Activated CD4-positive, alpha-beta T cell treated with anti-CD3 and anti-CD28 coated beads, Interleukin-2, amount 10 ng/mL, durations not matched to agents 7 days and 5 days (primary cell): ENCODE measurements around the gene UHRF1. TPM values are rescaled to one million over a fixed set of nuclear protein-coding genes. Genes with fewer than 3 reads are reported as not detected.

Experiments
- CTCF ChIA-PET: fragments of 350-600 bp; sonication (Branson Sonifier 250); formaldehyde crosslinking; loops from one replicate; lab custom pipeline; 2021; ENCODE audit warnings: antibody characterized with exemption; lab: Charles Lee
- POLR2A ChIA-PET: fragments of 350-600 bp; sonication (Branson Sonifier 250); formaldehyde crosslinking; loops from one replicate; lab custom pipeline; 2021; ENCODE audit warnings: antibody characterized with exemption; lab: Charles Lee
- DNase-seq: peaks from one replicate; pipeline ENCODE4 v3.0.0-alpha.2; 2020
- H3K27ac Mint-ChIP-seq: one replicate; pipeline ENCODE4 v1.8.0; 2021; ENCODE audit warnings: mild to moderate bottlenecking, moderate library complexity, mixed read lengths
- H3K27me3 Mint-ChIP-seq: one replicate; pipeline ENCODE4 v1.8.0; 2021; ENCODE audit warnings: mixed read lengths
- H3K36me3 Mint-ChIP-seq: one replicate; pipeline ENCODE4 v1.8.0; 2021; ENCODE audit warnings: low read depth, mixed read lengths
- H3K4me1 Mint-ChIP-seq: one replicate; pipeline ENCODE4 v1.8.0; 2021; ENCODE audit warnings: mixed read lengths
- H3K4me3 Mint-ChIP-seq: one replicate; pipeline ENCODE4 v1.8.0; 2021; ENCODE audit warnings: mild to moderate bottlenecking, moderate library complexity, mixed read lengths
- H3K9me3 Mint-ChIP-seq: one replicate; pipeline ENCODE4 v1.8.0; 2021; ENCODE audit warnings: mixed read lengths
- total RNA-seq, 2 experiments: library from RNA; stranded (reverse); gene quantifications; one replicate each; pipeline ENCODE4 v1.2.3, GENCODE V29; 2021

Gene UHRF1
- total RNA-seq, 2 experiments from 2014 or later, result 130 to 141 TPM

- no peak overlapping the region for H3K4me3 Mint-ChIP-seq
- H3K36me3 Mint-ChIP-seq, result peaks cover 4% of the 10 kb centered on the region
- peaks cover 8% of the 10 kb centered on the region for H3K4me1 Mint-ChIP-seq
- no peaks in the 10 kb centered on the region for H3K27me3 Mint-ChIP-seq
- ChIA-PET CTCF (interaction anchor here (0.6 kb wide), 1 partner anchor 639 kb away, joined by 4 read pairs; no protein-coding TSS in a partner anchor), POLR2A (interaction anchor here (0.6 kb wide), 1 partner anchor 126 kb away, joined by 3 read pairs; no protein-coding TSS in a partner anchor)
- no peaks in the 10 kb centered on the region for H3K9me3 Mint-ChIP-seq
- no peak for DNase-seq
- no peak overlapping the region for H3K27ac Mint-ChIP-seq
Observed at GRCh38 chr19:4980838-4981680, 71.8 kb downstream of the UHRF1 start.

- no peaks in the 10 kb centered on the region for H3K9me3 Mint-ChIP-seq
- POLR2A ChIA-PET, result interaction anchor here (0.6 kb wide), 1 partner anchor 127 kb away, joined by 3 read pairs; no protein-coding TSS in a partner anchor
- CTCF ChIA-PET, result no interaction called here
- H3K4me1 Mint-ChIP-seq, result peaks cover 8% of the 10 kb centered on the region
- no peak overlapping the region for H3K27ac Mint-ChIP-seq
- DNase-seq, result no peak
- no peaks in the 10 kb centered on the region for H3K27me3 Mint-ChIP-seq
- H3K4me3 Mint-ChIP-seq, result no peak overlapping the region
- H3K36me3 Mint-ChIP-seq, result no peaks in the 10 kb centered on the region
Observed at GRCh38 chr19:4981681-4981958, 72.3 kb downstream of the UHRF1 start.

- no peak for DNase-seq
- Mint-ChIP-seq H3K4me3 (no peak overlapping the region), H3K4me1 (peaks cover 14% of the 10 kb centered on the region), H3K9me3 (no peaks in the 10 kb centered on the region), H3K27me3 (no peaks in the 10 kb centered on the region), H3K27ac (no peak overlapping the region), H3K36me3 (no peaks in the 10 kb centered on the region)
- ChIA-PET POLR2A (no interaction called here), CTCF (no interaction called here)
Observed at GRCh38 chr19:4983346-4984105, 74.2 kb downstream of the UHRF1 start.

GRCh38 chr19:4984106-4984380 lies 74.7 kb downstream of the UHRF1 start:
- Mint-ChIP-seq H3K4me3 (no peak overlapping the region), H3K4me1 (peaks cover 14% of the 10 kb centered on the region)
- CTCF ChIA-PET, result no interaction called here

DNA sequence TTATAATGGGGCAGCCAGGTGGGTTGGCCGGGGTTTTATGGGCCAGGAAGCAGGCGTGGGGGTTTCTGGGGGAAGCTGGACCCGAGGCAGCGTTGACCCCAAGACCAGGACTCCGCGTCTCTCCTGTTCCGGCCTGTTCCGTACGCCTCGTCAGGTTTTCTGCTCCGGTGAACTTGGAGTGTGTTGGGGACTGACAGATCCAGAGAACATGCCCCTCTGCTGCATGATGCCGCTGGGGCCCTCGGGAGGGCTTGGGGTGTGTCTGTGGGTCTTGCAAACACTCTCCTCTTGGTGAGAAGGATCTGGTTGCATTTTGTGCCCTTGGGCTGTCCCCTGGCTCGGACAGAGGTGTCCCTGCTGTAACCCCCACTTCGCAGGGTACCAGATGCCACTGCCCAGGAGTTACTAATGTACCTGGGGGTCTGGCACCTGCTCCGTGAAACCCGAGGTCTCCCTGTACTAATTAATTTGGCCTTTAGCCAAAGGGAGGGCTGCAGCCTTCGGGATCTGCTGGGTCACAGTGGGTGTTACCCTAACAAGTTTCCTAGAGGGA lies 75.2 kb downstream of the UHRF1 start:
- POLR2A ChIA-PET, result no interaction called here
- CTCF ChIA-PET, result no interaction called here
- DNase-seq, result no peak
- Mint-ChIP-seq H3K27ac (no peak overlapping the region), H3K36me3 (no peaks in the 10 kb centered on the region), H3K27me3 (no peaks in the 10 kb centered on the region), H3K4me1 (peaks cover 11% of the 10 kb centered on the region), H3K9me3 (no peaks in the 10 kb centered on the region), H3K4me3 (no peak overlapping the region)

More at GRCh38 chr19:4984106-4984380, 74.7 kb downstream of the UHRF1 start:
- DNase-seq, result no peak
- Mint-ChIP-seq H3K27me3 (no peaks in the 10 kb centered on the region), H3K36me3 (no peaks in the 10 kb centered on the region), H3K27ac (no peak overlapping the region), H3K9me3 (no peaks in the 10 kb centered on the region)
- POLR2A ChIA-PET, result no interaction called here

DNA sequence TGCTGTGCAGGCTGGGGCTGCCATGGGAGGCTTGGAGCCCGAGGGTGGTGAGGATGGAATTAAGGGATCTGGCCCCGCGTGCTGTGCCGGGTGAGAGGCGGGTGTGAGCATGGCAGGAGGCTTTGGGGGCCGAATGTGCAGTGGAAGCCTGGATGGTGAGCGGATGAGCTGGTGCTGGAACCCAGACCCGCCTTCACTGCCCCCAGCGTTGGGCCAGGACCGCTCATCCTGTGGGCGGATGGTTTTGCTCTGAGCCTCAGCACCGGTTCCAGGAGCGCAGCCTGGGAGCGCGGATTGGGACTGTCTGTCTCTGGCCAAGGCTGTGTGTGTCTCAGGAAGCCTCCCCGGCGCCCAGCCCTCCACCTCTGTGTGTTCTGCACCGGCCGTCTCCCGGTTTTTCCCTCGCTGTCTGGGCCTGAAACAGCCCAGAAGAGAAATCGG lies 76.3 kb downstream of the UHRF1 start:
- Mint-ChIP-seq H3K4me1 (peaks cover 11% of the 10 kb centered on the region), H3K27ac (no peak overlapping the region)

GRCh38 chr19:4986056-4986455 lies 76.8 kb downstream of the UHRF1 start:
- Mint-ChIP-seq H3K4me3 (no peak overlapping the region), H3K27ac (no peak overlapping the region), H3K4me1 (peaks cover 11% of the 10 kb centered on the region), H3K9me3 (no peaks in the 10 kb centered on the region), H3K36me3 (no peaks in the 10 kb centered on the region), H3K27me3 (no peaks in the 10 kb centered on the region)
- ChIA-PET CTCF (interaction anchor here (0.6 kb wide), 1 partner anchor 195 kb away, joined by 4 read pairs; no protein-coding TSS in a partner anchor), POLR2A (no interaction called here)
- DNase-seq, result no peak

More for the DNA sequence above, 76.3 kb downstream of the UHRF1 start:
- Mint-ChIP-seq H3K36me3 (no peaks in the 10 kb centered on the region), H3K9me3 (no peaks in the 10 kb centered on the region), H3K27me3 (no peaks in the 10 kb centered on the region), H3K4me3 (no peak overlapping the region)
- POLR2A ChIA-PET, result no interaction called here
- CTCF ChIA-PET, result no interaction called here
- DNase-seq, result no peak

DNA sequence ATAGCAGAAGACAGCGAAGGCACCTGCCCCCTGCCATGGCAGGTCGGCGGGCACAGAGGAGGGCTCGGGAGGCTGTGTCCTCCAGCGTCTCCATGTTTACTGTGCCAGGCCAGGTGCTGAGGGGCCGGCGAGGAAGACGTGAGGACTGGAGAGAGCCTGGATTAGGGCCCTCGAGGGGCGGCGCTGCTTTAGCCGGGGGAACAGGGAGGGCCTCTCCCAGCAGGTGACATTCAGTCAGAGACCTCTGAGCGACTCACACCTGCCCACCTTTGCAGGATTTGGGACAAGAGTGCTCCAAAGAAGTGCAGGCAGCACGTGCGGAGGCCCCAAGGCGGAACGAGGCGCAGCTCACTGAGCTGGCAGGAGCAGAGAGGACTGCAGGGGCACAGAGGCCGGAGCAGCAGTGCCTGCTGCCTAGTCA lies 77.2 kb downstream of the UHRF1 start:
- CTCF ChIA-PET, result interaction anchor here (0.6 kb wide), 1 partner anchor 196 kb away, joined by 4 read pairs; no protein-coding TSS in a partner anchor
- H3K4me3 Mint-ChIP-seq, result no peak overlapping the region
- H3K36me3 Mint-ChIP-seq, result no peaks in the 10 kb centered on the region
- POLR2A ChIA-PET, result no interaction called here
- no peak for DNase-seq
- peaks cover 11% of the 10 kb centered on the region for H3K4me1 Mint-ChIP-seq
- H3K27me3 Mint-ChIP-seq, result no peaks in the 10 kb centered on the region
- H3K27ac Mint-ChIP-seq, result no peak overlapping the region
- H3K9me3 Mint-ChIP-seq, result no peaks in the 10 kb centered on the region

DNA sequence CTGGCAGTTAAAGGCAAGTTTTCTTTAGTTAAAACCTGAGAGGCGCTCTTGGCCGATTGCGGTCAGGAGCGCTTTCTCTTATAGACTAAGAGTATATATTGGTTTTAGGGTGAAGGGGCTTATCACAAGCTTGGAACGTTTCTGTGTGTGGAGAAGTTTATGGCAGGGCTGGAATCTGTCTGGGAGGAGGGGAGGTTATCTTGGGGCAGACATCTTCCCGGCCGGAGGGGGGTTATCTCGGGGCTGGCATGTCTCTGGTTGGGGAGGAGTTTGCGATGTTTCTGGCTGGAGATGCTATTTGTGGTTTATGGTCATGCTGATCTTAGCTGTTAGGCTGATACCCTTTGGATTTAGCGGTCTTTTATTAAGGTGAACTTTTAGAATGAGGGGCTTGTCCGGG lies 78.0 kb downstream of the UHRF1 start:
- Mint-ChIP-seq H3K27me3 (no peaks in the 10 kb centered on the region), H3K4me1 (peaks cover 8% of the 10 kb centered on the region), H3K9me3 (no peaks in the 10 kb centered on the region), H3K27ac (no peak overlapping the region), H3K36me3 (no peaks in the 10 kb centered on the region), H3K4me3 (no peak overlapping the region)
- ChIA-PET POLR2A (no interaction called here), CTCF (no interaction called here)
- no peak for DNase-seq

DNA sequence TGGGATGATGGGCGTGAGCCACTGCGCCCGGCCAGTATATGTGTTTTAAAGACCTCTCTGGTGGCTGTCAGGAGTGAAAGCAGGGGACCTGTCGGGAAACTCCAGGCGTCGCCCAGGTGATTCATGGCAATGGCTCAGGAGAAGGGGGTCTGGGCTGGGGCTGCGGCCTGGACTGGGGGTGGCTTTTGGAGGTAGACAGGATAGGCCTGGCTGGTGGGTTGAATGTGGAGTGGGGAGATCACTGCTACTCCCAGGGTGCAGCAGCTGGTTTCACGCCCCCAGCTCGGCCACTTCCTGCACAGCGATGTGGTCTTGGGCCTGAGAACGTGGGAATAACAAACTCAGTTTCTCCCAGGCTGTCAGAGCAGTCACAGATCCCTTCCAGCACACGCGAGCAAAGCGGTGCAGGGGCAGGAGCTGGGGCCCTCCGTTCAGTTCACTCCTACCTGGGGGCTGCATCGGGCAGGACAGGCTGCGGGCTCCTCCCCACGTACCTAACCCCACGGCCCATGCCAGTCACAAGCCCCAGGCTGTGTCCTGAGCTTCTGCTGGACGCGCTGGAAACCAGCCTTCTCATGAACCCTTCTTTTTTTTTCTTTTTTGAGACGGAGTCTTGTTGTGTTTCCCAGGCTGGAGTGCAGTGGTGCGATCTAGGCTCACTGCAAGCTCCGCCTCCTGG lies 78.5 kb downstream of the UHRF1 start:
- no peak for DNase-seq
- Mint-ChIP-seq H3K9me3 (no peaks in the 10 kb centered on the region), H3K4me3 (no peak overlapping the region), H3K36me3 (peaks cover 2% of the 10 kb centered on the region), H3K27ac (no peak overlapping the region), H3K27me3 (no peaks in the 10 kb centered on the region), H3K4me1 (peaks cover 8% of the 10 kb centered on the region)
- ChIA-PET POLR2A (no interaction called here), CTCF (interaction anchor here (0.7 kb wide), 1 partner anchor 8 kb away, joined by 3 read pairs; no protein-coding TSS in a partner anchor)

DNA sequence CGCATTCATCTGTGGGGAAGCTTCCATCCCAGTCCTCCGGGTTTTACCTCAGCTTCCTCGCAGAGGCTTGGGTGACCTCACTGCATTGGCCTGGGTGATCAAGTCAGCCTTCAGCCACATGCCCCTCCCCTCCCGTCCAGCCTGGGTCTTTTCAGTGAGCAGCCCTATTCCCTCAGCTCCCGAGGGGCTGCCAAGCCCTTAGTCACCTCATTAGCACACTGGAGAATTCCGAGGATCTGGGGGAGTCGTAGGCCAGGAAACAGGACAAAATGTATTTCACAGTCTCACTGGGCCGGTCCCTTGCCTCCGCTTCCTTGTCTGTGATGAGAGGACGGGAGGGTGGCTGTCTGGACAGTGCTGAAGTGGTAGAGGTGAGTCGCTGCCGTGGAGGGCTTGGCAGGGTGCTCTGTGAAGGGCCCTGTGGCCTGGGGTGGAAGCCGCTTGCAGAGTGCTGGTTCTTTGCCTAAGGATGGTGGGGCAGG lies 79.5 kb downstream of the UHRF1 start:
- no peak overlapping the region for H3K27ac Mint-ChIP-seq
- POLR2A ChIA-PET, result no interaction called here
- CTCF ChIA-PET, result interaction anchor here (0.6 to 1.2 kb wide), 3 partner anchors 9 to 1197 kb away, joined by 3 to 5 read pairs (median 3); no protein-coding TSS in a partner anchor
- H3K36me3 Mint-ChIP-seq, result peaks cover 2% of the 10 kb centered on the region
- H3K27me3 Mint-ChIP-seq, result no peaks in the 10 kb centered on the region
- no peak overlapping the region for H3K4me3 Mint-ChIP-seq
- H3K9me3 Mint-ChIP-seq, result no peaks in the 10 kb centered on the region
- no peak for DNase-seq
- peaks cover 8% of the 10 kb centered on the region for H3K4me1 Mint-ChIP-seq

- no peaks in the 10 kb centered on the region for H3K9me3 Mint-ChIP-seq
- no peak for DNase-seq
- H3K4me1 Mint-ChIP-seq, result peaks cover 8% of the 10 kb centered on the region
- no peaks in the 10 kb centered on the region for H3K27me3 Mint-ChIP-seq
- peaks cover 2% of the 10 kb centered on the region for H3K36me3 Mint-ChIP-seq
- no peak overlapping the region for H3K27ac Mint-ChIP-seq
- CTCF ChIA-PET, result no interaction called here
- POLR2A ChIA-PET, result no interaction called here
- no peak overlapping the region for H3K4me3 Mint-ChIP-seq
Observed at GRCh38 chr19:4990306-4990705, 81.0 kb downstream of the UHRF1 start.
